HepG2 (cell line): ENCODE data around the gene ANKRD11. TPM values are rescaled to one million over a fixed set of nuclear protein-coding genes. Genes with fewer than 3 reads are reported as not detected.

Experiments
- ELF4 ChIP-seq: sonication (generic); formaldehyde crosslinking; IDR thresholded peaks from 2 replicates; pipeline ENCODE4 v1.5.0; 2020; ENCODE audit warnings: missing genetic modification reagents, mild to moderate bottlenecking, moderate library complexity, borderline replicate concordance
- FOXM1 ChIP-seq: sonication (generic); formaldehyde crosslinking; IDR thresholded peaks from 2 replicates; pipeline ENCODE4 v1.5.0; 2020; ENCODE audit warnings: missing genetic modification reagents
- FOXO1 ChIP-seq: sonication (generic); formaldehyde crosslinking; IDR thresholded peaks from 2 replicates; pipeline ENCODE4 v1.4.0; 2020; ENCODE audit warnings: missing genetic modification reagents
- GMEB2 ChIP-seq: IDR thresholded peaks from 2 replicates; pipeline ENCODE4 v1.6.1; 2016; ENCODE audit warnings: missing biosample characterization, missing genetic modification reagents, low read depth
- HNF4G ChIP-seq, 2 experiments: sonication (generic) in 1 of 2; formaldehyde crosslinking in 1 of 2; IDR thresholded peaks; 2 replicates each; pipeline versions ENCODE4 v1.4.0 to v1.6.1; 2011 to 2020; ENCODE audit warnings: borderline replicate concordance in 2 of 2, low read depth in 2 of 2, mild to moderate bottlenecking in 2 of 2, low read length in 1 of 2, missing genetic modification reagents in 1 of 2, moderate library complexity in 1 of 2
- HNRNPL ChIP-seq: fragments of 200-400 bp; formaldehyde crosslinking; IDR thresholded peaks from 2 replicates; pipeline ENCODE4 v1.6.1; 2017; ENCODE audit warnings: mild to moderate bottlenecking, low read depth, low read length
- KDM4B ChIP-seq: sonication (generic); formaldehyde crosslinking; IDR thresholded peaks from 2 replicates; pipeline ENCODE4 v1.4.0; 2020; ENCODE audit warnings: missing genetic modification reagents
- PCBP1 ChIP-seq: fragments of 200-400 bp; formaldehyde crosslinking; IDR thresholded peaks from 2 replicates; pipeline ENCODE4 v1.6.1; 2017; ENCODE audit warnings: mild to moderate bottlenecking, low read depth, low read length, borderline replicate concordance
- PRDM10 ChIP-seq: sonication (generic); formaldehyde crosslinking; IDR thresholded peaks from 2 replicates; pipeline ENCODE4 v1.4.0; 2020; ENCODE audit warnings: low read depth, missing genetic modification reagents
- SETDB1 ChIP-seq: sonication (generic); formaldehyde crosslinking; IDR thresholded peaks from 2 replicates; pipeline ENCODE4 v1.5.1; 2020; ENCODE audit warnings: missing genetic modification reagents, mild to moderate bottlenecking, borderline replicate concordance
- SIN3A ChIP-seq: IDR thresholded peaks from 2 replicates; pipeline ENCODE4 v1.6.1; 2011; ENCODE audit warnings: low read depth, mild to moderate bottlenecking, control low read depth, low read length, borderline replicate concordance
- SKI ChIP-seq: fragments of 450-650 bp; IDR thresholded peaks from one replicate; pipeline ENCODE4 v1.6.1; 2018; ENCODE audit warnings: mild to moderate bottlenecking; ENCODE audit not compliant: partially characterized antibody
- TIGD3 ChIP-seq: sonication (generic); formaldehyde crosslinking; IDR thresholded peaks from 2 replicates; pipeline ENCODE4 v1.5.1; 2020; ENCODE audit warnings: mild to moderate bottlenecking, missing genetic modification reagents, borderline replicate concordance
- ZNF468 ChIP-seq: sonication (generic); formaldehyde crosslinking; IDR thresholded peaks from 2 replicates; pipeline ENCODE4 v1.8.0; 2022; ENCODE audit warnings: mild to moderate bottlenecking, moderate library complexity, missing genetic modification reagents
- ZNF704 ChIP-seq: sonication (generic); formaldehyde crosslinking; IDR thresholded peaks from 2 replicates; pipeline ENCODE4 v1.8.1; 2023; ENCODE audit warnings: mild to moderate bottlenecking, inconsistent platforms, moderate library complexity, missing genetic modification reagents, borderline replicate concordance
- polyA plus RNA-seq, 8 experiments: library from polyadenylated mRNA; depleted of rRNA in 3 of 8; stranded (reverse) in 7 of 8; unstranded in 1 of 8; fragments of >200 nt; fragmentation: Illumina TruSeq in 4 of 8; extraction: Trizol in 4 of 8; gene quantifications; 2 replicates each; pipeline versions ENCODE4 v1.2.1 to v1.2.3, GENCODE V29; 2011 to 2016; ENCODE audit warnings: low read depth in 4 of 8, missing spikeins in 1 of 8, mixed read lengths in 1 of 8; ENCODE audit not compliant: insufficient read depth in 1 of 8
- total RNA-seq, 5 experiments: library from RNA; depleted of rRNA; stranded (reverse); fragments of >200 nt; fragmentation: Illumina TruSeq; extraction: Trizol; gene quantifications; 2 replicates each; pipeline ENCODE4 v1.2.3, GENCODE V29; 2016; ENCODE audit warnings: low read depth in 1 of 5

ANKRD11 gene
- total and polyA plus RNA-seq, 2 of the 13 experiments (the other 11 are each of a cell fraction or from before 2014, with no cell fraction given): 21.4 to 38.4 TPM

GRCh38 chr16:89490439-89491237 is at the start of gene ANKRD11 (continued):
- TF ChIP-seq TIGD3 (no peak), PRDM10 (CRISPR knock-in tag) (no peak), HNF4G (IDR thresholded peaks at IDR 0.05; ENCODE audit: borderline replicate concordance, low read depth, low read length) (no peak), HNF4G (CRISPR knock-in tag; IDR thresholded peaks at IDR 0.05; ENCODE audit: borderline replicate concordance, low read depth) (no peak), FOXM1 (CRISPR knock-in tag) (peak; percentile 39; the same call in 1 of the 2 replicates), GMEB2 (CRISPR knock-in tag) (peak; percentile 99), SETDB1 (CRISPR knock-in tag) (no peak), FOXO1 (CRISPR knock-in tag) (no peak; the same call in none of the 2 replicates), ELF4 (CRISPR knock-in tag) (peak; percentile 83; the same call in 1 of the 2 replicates), HNRNPL (no peak), SIN3A (peak; percentile 82; the same call in 1 of the 2 replicates), KDM4B (CRISPR knock-in tag) (0 out of 2 replicates have a peak, but pooled peaks have one; percentile 55), PCBP1 (peak; percentile 89; the same call in 1 of the 2 replicates), ZNF704 (CRISPR knock-in tag) (peak; percentile 81; the same call in 1 of the 2 replicates), ZNF468 (CRISPR knock-in tag) (no peak), SKI (peak; percentile 46)
